ENCODE data around the gene ERC2. TPM values are rescaled to one million over a fixed set of nuclear protein-coding genes. Genes with fewer than 3 reads are reported as not detected.

ERC2 gene
- total RNA-seq, 1 donor from 2014 or later, result 1.3 TPM

- no peak for DNase-seq (ENCODE audit: extremely low read depth, low read depth, low spot score)
These were observed 882.4 kb downstream of the ERC2 start for GRCh38 chr3:55585856-55586255.

- no peak for DNase-seq (ENCODE audit: extremely low read depth, low read depth, low spot score)
These were observed 883.4 kb downstream of the ERC2 start for GRCh38 chr3:55584716-55585368.

GRCh38 chr3:55584030-55584429 is 884.2 kb downstream of the ERC2 start:
- no peak for DNase-seq (ENCODE audit: extremely low read depth, low read depth, low spot score)

GRCh38 chr3:55583475-55583874 is 884.8 kb downstream of the ERC2 start:
- DNase-seq (ENCODE audit: extremely low read depth, low read depth, low spot score), result no peak

- DNase-seq (ENCODE audit: extremely low read depth, low read depth, low spot score), result no peak
These were observed 888.8 kb downstream of the ERC2 start for GRCh38 chr3:55579496-55579895.

- no peak for DNase-seq (ENCODE audit: extremely low read depth, low read depth, low spot score)
These were observed 891.5 kb downstream of the ERC2 start for GRCh38 chr3:55576621-55577388.

- no peak for DNase-seq (ENCODE audit: extremely low read depth, low read depth, low spot score)
These were observed 893.6 kb downstream of the ERC2 start for GRCh38 chr3:55574671-55575070.

- DNase-seq (ENCODE audit: extremely low read depth, low read depth, low spot score), result no peak
These were observed 895.5 kb downstream of the ERC2 start for GRCh38 chr3:55572816-55573215.

- DNase-seq (ENCODE audit: extremely low read depth, low read depth, low spot score), result no peak
These were observed 896.4 kb downstream of the ERC2 start for GRCh38 chr3:55571913-55572312.

GRCh38 chr3:55571216-55571813 is 897.0 kb downstream of the ERC2 start:
- DNase-seq (ENCODE audit: extremely low read depth, low read depth, low spot score), result no peak

- DNase-seq (ENCODE audit: extremely low read depth, low read depth, low spot score), result no peak
These were observed 898.0 kb downstream of the ERC2 start for GRCh38 chr3:55570271-55570711.

- DNase-seq (ENCODE audit: extremely low read depth, low read depth, low spot score), result no peak
These were observed 899.2 kb downstream of the ERC2 start for GRCh38 chr3:55569033-55569599.

- no peak for DNase-seq (ENCODE audit: extremely low read depth, low read depth, low spot score)
These were observed 900.7 kb downstream of the ERC2 start for GRCh38 chr3:55567615-55568014.

- DNase-seq (ENCODE audit: extremely low read depth, low read depth, low spot score), result no peak
These were observed 901.1 kb downstream of the ERC2 start for GRCh38 chr3:55567121-55567520.

GRCh38 chr3:55565521-55565920 is 902.7 kb downstream of the ERC2 start:
- DNase-seq (ENCODE audit: extremely low read depth, low read depth, low spot score), result no peak

- DNase-seq (ENCODE audit: extremely low read depth, low read depth, low spot score), result no peak
These were observed 903.5 kb downstream of the ERC2 start for GRCh38 chr3:55564726-55565125.

GRCh38 chr3:55562700-55563099 is 905.6 kb downstream of the ERC2 start:
- no peak for DNase-seq (ENCODE audit: extremely low read depth, low read depth, low spot score)

- DNase-seq (ENCODE audit: extremely low read depth, low read depth, low spot score), result no peak
These were observed 908.5 kb downstream of the ERC2 start for GRCh38 chr3:55559500-55560423.

- DNase-seq (ENCODE audit: extremely low read depth, low read depth, low spot score), result no peak
These were observed 910.0 kb downstream of the ERC2 start for GRCh38 chr3:55558316-55558715.

GRCh38 chr3:55557549-55557948 is 910.7 kb downstream of the ERC2 start:
- DNase-seq (ENCODE audit: extremely low read depth, low read depth, low spot score), result no peak

Data from glomerular endothelial cell (primary cell).